ENCODE data around the gene TTC28. TPM values are rescaled to one million over a fixed set of nuclear protein-coding genes. Genes with fewer than 3 reads are reported as not detected.

The TTC28 gene
- total and polyA plus RNA-seq, 12 donors: 2.1 to 27.7 (median 20.4) TPM

GRCh38 chr22:27988704-27989103, 690.9 kb downstream of the TTC28 start:
- H3K27me3 ChIP-seq: no peaks in the 10 kb centered on the region
- TF ChIP-seq, protein P1, sequence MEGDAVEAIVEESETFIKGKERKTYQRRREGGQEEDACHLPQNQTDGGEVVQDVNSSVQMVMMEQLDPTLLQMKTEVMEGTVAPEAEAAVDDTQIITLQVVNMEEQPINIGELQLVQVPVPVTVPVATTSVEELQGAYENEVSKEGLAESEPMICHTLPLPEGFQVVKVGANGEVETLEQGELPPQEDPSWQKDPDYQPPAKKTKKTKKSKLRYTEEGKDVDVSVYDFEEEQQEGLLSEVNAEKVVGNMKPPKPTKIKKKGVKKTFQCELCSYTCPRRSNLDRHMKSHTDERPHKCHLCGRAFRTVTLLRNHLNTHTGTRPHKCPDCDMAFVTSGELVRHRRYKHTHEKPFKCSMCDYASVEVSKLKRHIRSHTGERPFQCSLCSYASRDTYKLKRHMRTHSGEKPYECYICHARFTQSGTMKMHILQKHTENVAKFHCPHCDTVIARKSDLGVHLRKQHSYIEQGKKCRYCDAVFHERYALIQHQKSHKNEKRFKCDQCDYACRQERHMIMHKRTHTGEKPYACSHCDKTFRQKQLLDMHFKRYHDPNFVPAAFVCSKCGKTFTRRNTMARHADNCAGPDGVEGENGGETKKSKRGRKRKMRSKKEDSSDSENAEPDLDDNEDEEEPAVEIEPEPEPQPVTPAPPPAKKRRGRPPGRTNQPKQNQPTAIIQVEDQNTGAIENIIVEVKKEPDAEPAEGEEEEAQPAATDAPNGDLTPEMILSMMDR (IDR thresholded peaks at IDR 0.05): no peak
- ATAC-seq (no peak), DNase-seq (no peak)
- intact Hi-C loops (cut with DNase I): loop anchor here in 1 of 10 donors (10.0 kb wide), 1 partner anchor 64 kb away; no protein-coding TSS in a partner anchor
- peaks cover 0 to 92% (median 23%) of the 10 kb centered on the region in 9 donors for H3K36me3 ChIP-seq
- no peaks in the 10 kb centered on the region for H3K9me3 ChIP-seq
- H3K4me1 ChIP-seq: peaks cover 0 to 35% (median 17%) of the 10 kb centered on the region in 9 donors
- no peak overlapping the region for H3K4me3 ChIP-seq
- H3K27ac ChIP-seq: no peak overlapping the region
- 83 to 86% methylated on average over 7 of the region's 7 CpGs for WGBS, 2 donors

DNA sequence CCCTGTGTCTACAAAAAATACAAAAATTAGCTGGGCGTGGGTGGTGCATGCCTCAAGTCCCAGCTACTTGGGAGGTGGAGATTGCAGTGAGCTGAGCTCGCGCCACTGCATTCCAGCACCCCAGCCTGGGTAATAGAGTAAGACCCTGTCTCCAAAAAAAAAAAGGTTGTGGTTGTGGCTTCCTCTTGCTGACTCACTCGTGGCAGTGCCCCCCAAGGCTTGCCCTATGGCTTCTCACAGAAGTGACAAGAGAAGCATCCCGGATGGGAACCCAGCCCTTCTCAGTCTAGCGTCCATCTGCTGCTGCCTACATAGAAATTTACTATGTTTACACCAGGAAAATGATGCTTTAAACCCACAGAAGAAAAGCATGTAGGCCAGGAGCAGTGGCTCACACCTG, 692.1 kb downstream of the TTC28 start:
- DNase-seq (no peak), ATAC-seq (no peak)
- no peak overlapping the region for H3K27ac ChIP-seq
- 78 to 84% methylated on average over 6 of the region's 6 CpGs for WGBS, 2 donors
- H3K36me3 ChIP-seq: peaks cover 0 to 92% (median 19%) of the 10 kb centered on the region in 9 donors
- peaks cover 0 to 35% (median 17%) of the 10 kb centered on the region in 9 donors for H3K4me1 ChIP-seq
- H3K4me3 ChIP-seq: no peak overlapping the region
- TF ChIP-seq, protein P1 (IDR thresholded peaks at IDR 0.05): no peak
- H3K27me3 ChIP-seq: no peaks in the 10 kb centered on the region
- intact Hi-C loops (cut with DNase I): loop anchor here in 1 of 10 donors (10.0 kb wide), 1 partner anchor 63 kb away; no protein-coding TSS in a partner anchor
- H3K9me3 ChIP-seq: no peaks in the 10 kb centered on the region

- WGBS, 2 donors: 88 to 90% methylated on average over 5 of the region's 5 CpGs
- intact Hi-C loops (cut with DNase I): loop anchor here in 1 of 10 donors (10.0 kb wide), 1 partner anchor 62 kb away; no protein-coding TSS in a partner anchor
- no peak overlapping the region for H3K4me3 ChIP-seq
- no peak for ATAC-seq
- TF ChIP-seq, protein P1 (IDR thresholded peaks at IDR 0.05): no peak
- H3K4me1 ChIP-seq: peaks cover 0 to 33% (median 17%) of the 10 kb centered on the region in 9 donors
- DNase-seq: no peak
- H3K9me3 ChIP-seq: no peaks in the 10 kb centered on the region
- no peak overlapping the region for H3K27ac ChIP-seq
- peaks cover 0 to 92% (median 12%) of the 10 kb centered on the region in 9 donors for H3K36me3 ChIP-seq
- H3K27me3 ChIP-seq: no peaks in the 10 kb centered on the region
Measured at GRCh38 chr22:27986937-27987336, 692.7 kb downstream of the TTC28 start.

- peaks cover 0 to 92% (median 8%) of the 10 kb centered on the region in 9 donors for H3K36me3 ChIP-seq
- intact Hi-C loops (cut with DNase I): loop anchor here in 1 of 10 donors (10.0 kb wide), 1 partner anchor 62 kb away; no protein-coding TSS in a partner anchor
- peaks cover 0 to 28% (median 13%) of the 10 kb centered on the region in 9 donors for H3K4me1 ChIP-seq
- no peaks in the 10 kb centered on the region for H3K27me3 ChIP-seq
- no peak for DNase-seq
- peak overlapping the region in 1 of 10 donors; percentile 11 for H3K27ac ChIP-seq
- ATAC-seq: no peak
- WGBS, 2 donors: 75 to 76% methylated on average over 5 of the region's 5 CpGs
- no peak overlapping the region for H3K4me3 ChIP-seq
- H3K9me3 ChIP-seq: no peaks in the 10 kb centered on the region
- TF ChIP-seq, protein P1 (IDR thresholded peaks at IDR 0.05): no peak
Measured at GRCh38 chr22:27986459-27986858, 693.2 kb downstream of the TTC28 start.
